Endothelial cell of umbilical vein (primary cell): Measurements from ENCODE around the gene TSHZ1. TPM values are rescaled to one million over a fixed set of nuclear protein-coding genes. Genes with fewer than 3 reads are reported as not detected.

ENCODE experiments used
- BruUV-seq: library from RNA; stranded (reverse); fragments of 400-500 nt; replicated peaks from 2 replicates; lab custom pipeline; 2021; lab: Mats Ljungman, UMichigan
- CTCF ChIA-PET: fragments of 300-600, 350-600 bp; sonication (Branson Sonifier 250); formaldehyde crosslinking; loops from one replicate; lab custom pipeline; 2021; ENCODE audit warnings: antibody characterized with exemption, inconsistent platforms; lab: Charles Lee
- POLR2A ChIA-PET: fragments of 300-600, 350-600 bp; sonication (Branson Sonifier 250); formaldehyde crosslinking; loops from one replicate; lab custom pipeline; 2021; ENCODE audit warnings: antibody characterized with exemption, inconsistent platforms; lab: Charles Lee
- DNase-seq: peaks from one replicate; pipeline ENCODE4 v3.0.0-alpha.2; 2011; ENCODE audit warnings: low read depth, low spot score
- FAIRE-seq: peaks from 2 replicates; lab custom pipeline; 2011; peaks lifted over from hg19 to GRCh38; lab: Jason Lieb, UNC
- H2AFZ ChIP-seq: 2 replicates; pipeline ENCODE4 v1.6.0; 2012; ENCODE audit warnings: low read depth, low read length, control low read depth, inconsistent platforms
- H3K27ac ChIP-seq: 2 replicates; pipeline ENCODE4 v1.5.1; 2011; ENCODE audit warnings: low read depth, mild to moderate bottlenecking, control low read depth, low read length, moderate library complexity; ENCODE audit not compliant: insufficient read depth
- H3K27me3 ChIP-seq, 2 experiments: 2 replicates each; pipeline versions ENCODE4 v1.6.0 to v1.6.1; 2011; ENCODE audit warnings: low read length in 2 of 2, mixed read lengths in 1 of 2; ENCODE audit not compliant: control insufficient read depth in 2 of 2, insufficient read depth in 2 of 2
- H3K36me3 ChIP-seq, 2 experiments: 2 replicates in 1 of 2; 3 replicates in 1 of 2; pipeline ENCODE4 v1.5.1; 2011; ENCODE audit warnings: low read length in 2 of 2, mild to moderate bottlenecking in 1 of 2, moderate library complexity in 1 of 2; ENCODE audit not compliant: control insufficient read depth in 2 of 2, insufficient read depth in 2 of 2; ENCODE audit errors: extremely low read depth in 1 of 2
- H3K4me1 ChIP-seq: 3 replicates; pipeline ENCODE4 v1.5.1; 2011; ENCODE audit warnings: mild to moderate bottlenecking, low read length; ENCODE audit not compliant: control insufficient read depth, insufficient read depth; ENCODE audit errors: extremely low read depth
- H3K4me2 ChIP-seq: 2 replicates; pipeline ENCODE4 v1.6.1; 2011; ENCODE audit warnings: low read length, control low read depth, mixed read lengths; ENCODE audit not compliant: insufficient read depth
- H3K4me3 ChIP-seq, 3 experiments: fragments of 200-600 bp in 1 of 3; sonication (generic), shearing (Covaris generic) in 1 of 3; replicated peaks in 1 of 3; 2 replicates each; pipeline ENCODE4 v1.5.1; 2011 to 2016; ENCODE audit warnings: control low read depth in 3 of 3, low read length in 3 of 3, mild to moderate bottlenecking in 2 of 3, inconsistent platforms in 1 of 3, low read depth in 1 of 3, moderate library complexity in 1 of 3; ENCODE audit not compliant: insufficient read depth in 1 of 3
- H3K79me2 ChIP-seq: 2 replicates; pipeline ENCODE4 v1.6.0; 2012; ENCODE audit warnings: low read length, inconsistent platforms; ENCODE audit not compliant: control insufficient read depth, insufficient read depth
- H3K9ac ChIP-seq: replicated peaks from 2 replicates; pipeline ENCODE3; 2011; ENCODE audit warnings: low read length, control low read depth; ENCODE audit not compliant: insufficient read depth; ENCODE audit errors: extremely low read depth
- H3K9me1 ChIP-seq: replicated peaks from 3 replicates; pipeline ENCODE4 v1.6.0; 2011; ENCODE audit warnings: mild to moderate bottlenecking, low read length; ENCODE audit not compliant: control insufficient read depth, insufficient read depth; ENCODE audit errors: extremely low read depth
- H3K9me3 ChIP-seq: replicated peaks from 2 replicates; pipeline ENCODE4 v1.5.1; 2012; ENCODE audit warnings: low read length, inconsistent platforms; ENCODE audit not compliant: control insufficient read depth, insufficient read depth
- H4K20me1 ChIP-seq: replicated peaks from 2 replicates; pipeline ENCODE3; 2011; ENCODE audit warnings: mild to moderate bottlenecking, low read length; ENCODE audit not compliant: control insufficient read depth, insufficient read depth; ENCODE audit errors: extremely low read depth
- EZH2 ChIP-seq: IDR thresholded peaks from 2 replicates; pipeline ENCODE4 v1.6.1; 2012; ENCODE audit warnings: borderline replicate concordance, low read depth, mild to moderate bottlenecking, moderate library complexity, low read length, inconsistent platforms; ENCODE audit not compliant: severe bottlenecking
- GATA2 ChIP-seq: IDR thresholded peaks from 2 replicates; pipeline ENCODE4 v1.7.0; 2011; ENCODE audit warnings: low read depth, mild to moderate bottlenecking, moderate library complexity, mixed read lengths, low read length; ENCODE audit not compliant: insufficient read length, insufficient read depth
- JUN ChIP-seq: IDR thresholded peaks from 2 replicates; pipeline ENCODE4 v1.6.1; 2011; ENCODE audit warnings: borderline replicate concordance, low read depth; ENCODE audit not compliant: insufficient read length, insufficient read depth
- dilution Hi-C: fragments of 300-500 bp; cut with MboI; formaldehyde crosslinking; loops from one replicate; pipeline ENCODE4 v1.15.0; 2019; ENCODE audit warnings: low sequenced_read_pairs; ENCODE audit not compliant: extremely low pct_ligation_motif_present
- intact Hi-C: fragments of 100-400 bp; cut with micrococcal nuclease; formaldehyde crosslinking; loops from one replicate; pipeline ENCODE4 v1.10.0; 2022
- polyA plus RNA-seq, 4 experiments: library from polyadenylated mRNA; depleted of rRNA in 3 of 4; stranded (reverse) in 3 of 4; unstranded in 1 of 4; fragments of >200 nt; gene quantifications; 2 replicates each; pipeline versions ENCODE4 v1.2.1 to v1.2.3, GENCODE V29; 2011 to 2012; ENCODE audit warnings: missing spikeins in 1 of 4
- total RNA-seq: library from RNA; stranded (reverse); gene quantifications from 2 replicates; pipeline ENCODE4 v1.2.3, GENCODE V29; 2021
- TF ChIP-seq, protein P1 (sequence below): IDR thresholded peaks from 2 replicates; pipeline ENCODE4 v1.6.1; 2011; ENCODE audit not compliant: insufficient read depth, insufficient read length
- TF ChIP-seq, protein P2 (sequence below), 2 donors: IDR thresholded peaks; 1 replicate in 1 of 2; 2 replicates in 1 of 2; pipeline ENCODE4 v1.5.1; 2011; ENCODE audit warnings: low read length in 2 of 2, mild to moderate bottlenecking in 2 of 2, moderate library complexity in 2 of 2, control low read depth in 1 of 2, inconsistent platforms in 1 of 2, low read depth in 1 of 2; ENCODE audit not compliant: insufficient read depth in 1 of 2; ENCODE audit errors: extremely low read depth in 1 of 2

TSHZ1 gene
- total and polyA plus RNA-seq, 2 donors (not counting 3 experiments of a cell fraction or from before 2014, with no cell fraction given), result 4.2 to 10.2 TPM

- Histone ChIP-seq H3K9me3 (no peaks in the 10 kb centered on the region), H3K27ac (no peak overlapping the region), H3K79me2 (peaks cover 18% of the 10 kb centered on the region), H4K20me1 (no peaks in the 10 kb centered on the region), H2AFZ (no peak overlapping the region), H3K27me3 (no peaks in the 10 kb centered on the region), H3K9ac (no peak overlapping the region), H3K4me1 (peaks cover 30% of the 10 kb centered on the region), H3K4me2 (no peak overlapping the region), H3K36me3 (no peaks in the 10 kb centered on the region), H3K9me1 (no peaks in the 10 kb centered on the region), H3K4me3 (no peak overlapping the region)
- dilution Hi-C loops, result no loop called here
- BruUV-seq, result no TSS peak
- no peak for FAIRE-seq
- intact Hi-C loops, result no loop called here
- no peak for TF ChIP-seq EZH2
- no peak for TF ChIP-seq JUN
- no peak for TF ChIP-seq GATA2
- TF ChIP-seq, protein P1, sequence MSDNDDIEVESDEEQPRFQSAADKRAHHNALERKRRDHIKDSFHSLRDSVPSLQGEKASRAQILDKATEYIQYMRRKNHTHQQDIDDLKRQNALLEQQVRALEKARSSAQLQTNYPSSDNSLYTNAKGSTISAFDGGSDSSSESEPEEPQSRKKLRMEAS, result no peak
- DNase-seq, result no peak
- CTCF ChIA-PET, result no interaction called here
- POLR2A ChIA-PET, result no interaction called here
Observed at GRCh38 chr18:75249175-75249518, 38.5 kb downstream of the TSHZ1 start.

GRCh38 chr18:75249672-75250470 lies 39.3 kb downstream of the TSHZ1 start:
- Histone ChIP-seq H3K4me1 (peaks cover 30% of the 10 kb centered on the region), H3K4me2 (no peak overlapping the region), H3K79me2 (peaks cover 18% of the 10 kb centered on the region), H3K36me3 (no peaks in the 10 kb centered on the region), H3K9ac (no peak overlapping the region), H3K27ac (no peak overlapping the region), H3K27me3 (no peaks in the 10 kb centered on the region), H3K9me3 (no peaks in the 10 kb centered on the region), H3K9me1 (no peaks in the 10 kb centered on the region), H4K20me1 (no peaks in the 10 kb centered on the region), H2AFZ (no peak overlapping the region), H3K4me3 (no peak overlapping the region)
- ChIA-PET POLR2A (no interaction called here), CTCF (interaction anchor here (1.7 kb wide), 1 partner anchor 15 kb away, joined by 4 read pairs; no protein-coding TSS in a partner anchor)
- BruUV-seq, result no TSS peak
- intact Hi-C loops (no loop called here), dilution Hi-C loops (no loop called here)
- TF ChIP-seq, protein P2, sequence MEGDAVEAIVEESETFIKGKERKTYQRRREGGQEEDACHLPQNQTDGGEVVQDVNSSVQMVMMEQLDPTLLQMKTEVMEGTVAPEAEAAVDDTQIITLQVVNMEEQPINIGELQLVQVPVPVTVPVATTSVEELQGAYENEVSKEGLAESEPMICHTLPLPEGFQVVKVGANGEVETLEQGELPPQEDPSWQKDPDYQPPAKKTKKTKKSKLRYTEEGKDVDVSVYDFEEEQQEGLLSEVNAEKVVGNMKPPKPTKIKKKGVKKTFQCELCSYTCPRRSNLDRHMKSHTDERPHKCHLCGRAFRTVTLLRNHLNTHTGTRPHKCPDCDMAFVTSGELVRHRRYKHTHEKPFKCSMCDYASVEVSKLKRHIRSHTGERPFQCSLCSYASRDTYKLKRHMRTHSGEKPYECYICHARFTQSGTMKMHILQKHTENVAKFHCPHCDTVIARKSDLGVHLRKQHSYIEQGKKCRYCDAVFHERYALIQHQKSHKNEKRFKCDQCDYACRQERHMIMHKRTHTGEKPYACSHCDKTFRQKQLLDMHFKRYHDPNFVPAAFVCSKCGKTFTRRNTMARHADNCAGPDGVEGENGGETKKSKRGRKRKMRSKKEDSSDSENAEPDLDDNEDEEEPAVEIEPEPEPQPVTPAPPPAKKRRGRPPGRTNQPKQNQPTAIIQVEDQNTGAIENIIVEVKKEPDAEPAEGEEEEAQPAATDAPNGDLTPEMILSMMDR (IDR thresholded peaks at IDR 0.05; ENCODE audit: extremely low read depth in 1 of 2, insufficient read depth in 1 of 2, low read depth in 1 of 2, low read length in 2 of 2), result no peak
- DNase-seq (no peak), FAIRE-seq (no peak)
